Stimulated activated CD8-positive, alpha-beta memory T cell treated with anti-CD3 and anti-CD28 coated beads, Interleukin-7, amount 100 ng/mL, for 24 hours (primary cell): Measurements from ENCODE around the gene USF2.
"Not testable (repeated sequence)": the region's sequence is repeated elsewhere in the genome, so short reads cannot be mapped to it uniquely, and the experiment has no call there.

Experiments used
- DNase-seq: peaks from one replicate; pipeline ENCODE4 v3.0.0-alpha.2; 2020; ENCODE audit warnings: low read depth

USF2 gene

DNA sequence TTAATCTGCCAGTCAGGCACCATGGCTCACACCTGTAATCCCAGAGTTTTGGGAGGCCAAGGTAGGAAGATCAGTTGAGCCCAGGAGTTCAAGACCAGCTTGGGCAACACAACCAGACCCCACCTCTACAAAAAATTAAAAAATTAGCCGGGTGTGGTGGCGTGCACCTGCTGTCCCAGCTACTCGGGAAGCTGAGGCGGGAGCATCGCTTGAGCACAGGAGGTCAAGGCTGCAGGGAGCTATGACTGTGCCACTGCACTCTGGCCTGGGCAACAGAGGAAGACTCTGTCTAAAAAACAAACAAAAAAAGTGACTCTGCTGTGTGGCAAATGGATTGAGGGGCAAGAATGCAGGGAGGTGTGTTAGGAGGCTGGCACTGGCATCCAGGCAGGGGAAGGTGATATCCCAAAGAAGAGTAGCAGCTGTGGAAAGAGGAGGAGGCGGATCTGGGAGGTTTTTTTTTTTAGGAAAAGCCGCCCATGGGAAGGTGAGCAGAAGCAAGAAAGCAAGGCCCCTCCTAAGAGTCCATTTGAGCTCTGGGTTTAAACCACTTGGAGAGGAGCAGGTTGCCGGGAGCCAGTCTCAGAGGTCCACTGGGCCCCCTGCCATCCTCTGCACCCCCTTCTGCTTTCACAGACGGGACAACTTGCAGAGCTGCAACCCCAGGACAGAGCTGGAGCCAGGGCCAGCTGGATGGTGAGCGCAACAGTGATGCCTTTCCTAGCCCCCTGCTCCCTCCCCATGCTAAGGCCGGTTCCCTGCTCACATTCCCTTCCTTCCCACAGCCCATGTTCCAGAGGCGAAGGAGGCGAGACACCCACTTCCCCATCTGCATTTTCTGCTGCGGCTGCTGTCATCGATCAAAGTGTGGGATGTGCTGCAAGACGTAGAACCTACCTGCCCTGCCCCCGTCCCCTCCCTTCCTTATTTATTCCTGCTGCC, 15.7 kb downstream of the USF2 start:
- DNase-seq: no peak

DNA sequence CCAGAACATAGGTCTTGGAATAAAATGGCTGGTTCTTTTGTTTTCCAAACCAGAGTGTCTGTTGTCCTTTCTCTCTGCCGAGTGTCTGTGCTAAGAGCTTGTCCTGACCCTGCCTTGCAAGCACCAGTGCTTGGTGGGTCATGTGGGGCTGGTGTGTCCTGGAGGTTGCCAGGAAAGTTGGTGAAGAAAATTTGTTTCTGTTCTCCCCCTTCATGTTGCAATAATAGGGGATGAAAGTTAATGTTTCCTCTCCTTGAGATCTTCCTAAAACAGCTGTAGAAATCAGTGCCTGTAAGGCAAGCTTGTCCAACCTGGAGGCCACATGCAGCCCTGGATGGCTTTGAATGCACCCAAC, 16.3 kb downstream of the USF2 start:
- DNase-seq: no peak

DNA sequence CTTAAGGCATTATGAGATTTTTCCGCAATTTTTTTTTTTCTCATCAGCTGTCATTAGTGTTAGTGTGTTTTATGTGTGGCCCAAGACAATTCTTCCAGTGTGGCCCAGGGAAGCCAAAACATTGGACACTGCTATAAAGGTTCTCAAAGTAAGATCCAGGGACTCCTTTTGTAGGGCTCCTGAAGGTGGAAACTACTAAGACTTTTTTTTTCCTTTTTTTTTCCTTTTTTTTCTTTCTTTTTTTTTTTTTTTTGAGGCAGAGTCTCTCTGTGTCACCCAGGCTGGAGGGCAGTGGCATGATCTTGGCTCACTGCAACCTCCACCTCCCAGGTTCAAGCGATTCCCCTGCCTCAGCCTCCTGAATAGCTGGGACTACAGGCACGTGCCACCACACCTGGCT, 16.7 kb downstream of the USF2 start:
- DNase-seq: not testable (repeated sequence)

DNA sequence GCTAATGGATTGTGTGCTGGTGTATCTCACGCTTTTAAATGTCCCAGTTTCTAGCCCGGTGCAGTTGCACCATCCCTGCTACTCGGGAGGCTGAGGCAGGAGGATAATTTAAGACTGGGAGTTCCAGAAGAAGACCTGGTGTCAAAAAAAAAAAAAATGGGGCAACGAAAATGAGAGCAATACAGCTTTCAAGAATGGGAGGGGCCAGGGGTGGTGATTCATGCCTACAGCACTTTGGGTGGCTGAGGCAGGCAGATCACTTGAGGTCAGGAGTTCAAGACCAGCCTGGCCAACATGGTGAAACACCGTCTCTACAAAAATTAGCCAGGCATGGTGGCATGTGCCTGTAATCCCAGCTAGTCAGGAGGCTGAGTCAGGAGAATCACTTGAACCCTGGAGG, 17.3 kb downstream of the USF2 start:
- DNase-seq: not testable (repeated sequence)

DNA sequence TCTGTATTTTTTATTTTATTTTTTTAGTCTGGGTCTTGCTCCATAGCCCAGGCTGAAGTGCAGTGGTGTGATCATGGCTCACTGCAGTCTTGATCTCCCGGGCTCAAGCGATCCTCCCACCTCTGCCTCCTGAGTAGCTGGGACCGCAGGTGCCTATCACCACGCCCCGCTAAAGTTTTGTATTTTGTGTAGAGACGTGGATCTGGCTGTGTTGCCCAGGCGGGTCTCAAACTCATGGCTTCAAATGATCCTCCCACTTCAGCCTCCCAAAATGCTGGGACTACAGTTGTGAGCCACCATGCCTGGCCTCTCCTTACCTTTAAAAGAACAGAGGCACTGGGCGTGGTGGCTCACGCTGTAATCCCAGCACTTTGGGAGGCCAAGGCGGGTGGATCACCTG, 19.0 kb downstream of the USF2 start:
- no peak for DNase-seq

DNA sequence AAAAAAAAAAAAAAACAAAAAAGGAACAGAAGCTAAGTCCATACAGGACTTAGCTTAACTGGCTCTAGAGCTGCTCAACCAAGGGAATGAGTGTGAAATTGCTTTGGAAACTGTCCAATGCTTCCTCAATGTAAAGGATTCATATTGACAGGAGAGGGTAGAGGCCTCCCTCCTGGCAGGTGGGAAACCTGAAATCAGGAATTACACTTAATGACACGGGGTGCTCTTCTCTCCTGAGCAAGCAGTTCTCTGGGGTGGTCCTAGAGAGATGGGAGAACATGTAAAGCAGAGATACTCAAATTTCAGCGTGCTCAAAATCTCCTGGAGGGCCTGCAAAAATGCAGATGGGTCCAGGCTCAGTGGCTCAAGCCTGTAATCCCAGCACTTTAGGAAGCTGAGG, 19.6 kb downstream of the USF2 start:
- DNase-seq: no peak

DNA sequence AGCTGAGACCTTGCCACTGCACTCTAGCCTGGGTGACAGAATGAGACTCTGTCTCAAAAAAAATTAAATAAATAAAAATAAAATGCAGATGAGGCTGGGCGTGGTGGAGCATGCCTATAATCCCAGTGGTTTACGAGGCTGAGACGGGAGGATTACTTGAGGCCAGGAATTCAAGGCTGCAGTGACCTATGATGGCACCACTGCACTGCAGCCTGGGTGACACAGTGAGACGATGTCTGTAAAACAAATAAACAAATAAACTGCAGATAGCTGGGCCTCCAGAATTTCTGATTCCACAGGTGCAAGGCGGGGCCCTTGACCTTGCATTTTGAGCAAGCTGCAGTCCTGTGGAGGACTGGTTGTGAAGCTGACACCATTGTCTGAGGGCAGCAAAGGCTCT, 20.1 kb downstream of the USF2 start:
- DNase-seq: no peak

DNA sequence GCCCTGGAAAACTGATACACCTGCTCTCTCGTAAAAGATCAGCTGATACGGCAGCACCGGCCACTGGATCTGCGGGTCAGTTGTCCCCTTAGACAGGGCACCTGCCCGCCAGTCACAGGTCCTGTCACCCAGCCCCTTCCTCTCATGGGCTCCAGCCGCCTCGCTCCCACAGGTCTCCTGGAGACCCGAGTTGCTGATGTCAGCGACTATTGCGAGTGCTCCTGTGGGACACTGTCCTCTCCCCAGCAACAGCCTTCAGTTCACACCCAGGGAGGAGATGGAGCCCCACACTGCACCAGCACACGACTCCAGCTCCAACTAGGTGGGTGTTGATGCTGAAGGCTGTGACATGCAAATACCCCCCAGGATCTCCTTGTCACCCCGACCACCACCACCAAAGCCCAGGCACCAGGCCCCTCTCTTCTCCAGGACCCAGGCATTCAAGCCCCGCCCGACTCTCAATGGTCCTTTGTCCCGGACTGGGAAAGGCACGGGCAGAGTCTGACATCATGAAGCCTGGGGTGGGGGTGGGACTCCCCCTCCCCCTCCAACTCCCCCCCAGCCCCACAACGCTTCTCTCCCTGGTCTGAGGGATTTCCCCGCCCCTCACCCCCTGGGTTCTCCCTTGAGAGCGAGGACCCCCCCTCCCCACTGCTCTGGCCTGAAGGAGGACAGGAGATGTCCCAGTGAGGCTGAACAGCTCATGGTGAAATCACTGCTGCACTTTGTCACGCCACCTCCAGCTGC, 21.8 kb downstream of the USF2 start:
- no peak for DNase-seq

DNA sequence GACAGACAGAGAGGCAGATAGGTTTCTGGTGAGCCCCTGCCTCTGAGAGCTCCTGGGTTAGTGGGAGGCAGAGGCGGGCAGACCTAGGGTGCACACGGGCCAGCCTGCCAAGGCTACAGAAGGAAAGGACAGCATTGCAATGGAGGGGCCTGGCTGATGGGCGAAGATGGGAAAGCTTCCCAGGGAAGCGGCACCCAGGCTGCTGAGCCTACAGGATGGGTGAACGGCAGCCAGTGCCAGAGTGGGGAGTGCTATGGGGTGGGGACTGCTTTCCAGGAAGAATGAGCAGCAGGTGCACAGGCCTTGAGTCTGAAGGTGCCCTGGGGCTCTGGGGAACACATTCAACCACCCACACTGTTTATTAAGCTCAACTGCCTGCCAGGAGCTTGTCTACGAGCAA, 22.5 kb downstream of the USF2 start:
- no peak for DNase-seq

DNA sequence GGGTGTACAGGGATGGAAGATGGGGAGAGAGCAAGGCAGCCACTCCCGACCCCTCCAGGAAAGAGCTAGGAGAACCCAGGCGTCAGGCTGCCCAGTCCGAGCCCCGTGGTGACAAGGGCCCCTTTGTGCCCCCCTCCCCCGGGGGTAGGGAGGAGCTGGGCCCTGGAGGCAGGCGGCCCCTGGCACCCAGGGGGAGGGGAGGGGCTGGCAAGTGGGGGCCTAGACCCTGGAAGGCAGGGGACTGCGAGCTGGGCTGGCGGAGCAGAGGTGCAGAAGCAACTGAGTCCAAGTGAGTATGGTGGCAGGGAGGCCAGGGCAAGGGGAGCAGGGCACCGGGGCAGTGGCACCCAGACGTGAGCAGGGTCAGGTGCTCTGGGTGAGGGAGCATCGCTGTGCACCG, 23.2 kb downstream of the USF2 start, which contains the start of gene MAG:
MAG (plus strand) TSS at position 246 of the 400 bp plus-strand sequence. CDS start 3,248 bp downstream, outside the sequence.
- DNase-seq: no peak

DNA sequence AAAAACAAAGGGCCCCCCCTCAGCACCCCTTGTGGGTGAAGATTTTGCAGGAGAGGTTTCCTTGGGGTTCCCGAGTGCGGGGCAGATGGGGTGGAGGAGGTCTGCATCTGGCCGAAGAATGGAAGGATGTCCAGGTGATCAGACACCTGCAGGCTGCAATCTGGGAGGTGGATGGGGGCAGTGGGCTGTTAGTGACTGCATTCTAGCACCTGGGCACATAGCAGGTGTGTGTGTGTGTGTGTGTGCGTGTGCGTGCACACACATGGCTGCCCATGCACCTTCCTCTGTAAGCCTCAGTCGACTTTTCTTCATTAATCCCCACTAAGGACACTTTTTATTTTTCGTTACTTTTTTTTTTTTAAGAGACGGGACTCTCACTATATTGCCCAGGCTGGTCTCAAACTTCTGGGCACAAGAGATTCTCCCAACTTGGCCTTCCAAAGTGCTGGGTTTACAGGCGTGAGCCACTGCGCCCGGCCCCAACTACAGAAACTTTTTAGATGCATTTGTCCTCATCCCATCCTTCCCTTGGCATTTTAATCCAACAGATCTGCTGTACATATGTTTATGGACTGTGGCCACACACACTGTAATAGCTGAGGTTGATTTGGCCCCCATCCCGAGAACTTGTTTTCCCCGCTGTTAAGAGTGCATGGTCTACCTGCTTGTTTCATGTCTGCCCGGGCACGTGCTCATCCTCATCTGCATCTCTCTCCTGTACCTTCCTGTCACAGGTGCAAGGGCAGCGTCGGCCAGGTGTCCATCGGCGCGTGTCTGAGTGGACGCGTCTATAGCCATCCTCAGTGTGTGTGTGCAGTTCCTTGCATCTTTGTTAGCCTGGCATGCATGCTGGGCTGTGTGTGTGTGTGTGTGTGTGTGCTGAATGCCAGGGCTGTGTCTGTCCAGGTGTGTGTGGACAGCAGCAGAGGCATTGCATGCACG, 23.9 kb downstream of the USF2 start:
- no peak for DNase-seq

DNA sequence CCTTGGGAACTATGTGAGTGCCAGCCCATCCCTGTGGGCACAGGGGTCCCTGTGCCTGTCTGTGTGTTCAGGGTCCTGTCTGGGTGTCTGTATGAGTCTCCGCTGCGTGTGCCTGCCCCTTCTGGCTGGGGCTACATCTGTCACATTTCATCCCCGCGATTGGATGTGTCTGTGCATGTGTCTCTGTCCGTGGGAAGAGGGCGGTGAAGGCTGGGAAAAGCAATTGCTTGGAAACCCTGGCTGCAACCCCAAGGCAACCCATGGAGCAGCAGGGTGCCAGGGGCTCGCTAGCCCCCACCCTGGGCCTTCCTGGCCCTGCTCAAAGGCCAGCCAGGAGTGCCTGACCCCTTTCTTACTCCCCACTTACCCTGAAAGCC, 24.6 kb downstream of the USF2 start:
- no peak for DNase-seq

DNA sequence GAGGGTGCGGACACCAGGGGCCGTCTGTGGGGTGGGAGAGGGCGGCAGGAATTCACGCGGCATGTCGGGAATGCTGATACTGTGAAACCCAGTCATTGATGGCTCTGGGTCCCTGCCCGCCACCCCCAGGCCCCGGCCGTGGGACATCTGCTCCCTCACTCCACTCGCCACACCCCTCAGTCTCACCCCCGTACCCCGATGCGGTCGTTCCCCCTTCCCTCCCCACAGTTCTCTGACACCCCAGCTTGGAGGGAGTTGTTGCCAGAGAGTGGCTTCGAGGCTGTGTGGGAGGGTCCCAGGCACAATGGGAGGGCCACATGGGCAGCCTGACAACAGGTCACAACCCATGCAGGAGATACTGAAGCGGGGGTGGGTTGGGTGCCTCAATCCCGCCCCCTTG, 25.0 kb downstream of the USF2 start:
- no peak for DNase-seq

DNA sequence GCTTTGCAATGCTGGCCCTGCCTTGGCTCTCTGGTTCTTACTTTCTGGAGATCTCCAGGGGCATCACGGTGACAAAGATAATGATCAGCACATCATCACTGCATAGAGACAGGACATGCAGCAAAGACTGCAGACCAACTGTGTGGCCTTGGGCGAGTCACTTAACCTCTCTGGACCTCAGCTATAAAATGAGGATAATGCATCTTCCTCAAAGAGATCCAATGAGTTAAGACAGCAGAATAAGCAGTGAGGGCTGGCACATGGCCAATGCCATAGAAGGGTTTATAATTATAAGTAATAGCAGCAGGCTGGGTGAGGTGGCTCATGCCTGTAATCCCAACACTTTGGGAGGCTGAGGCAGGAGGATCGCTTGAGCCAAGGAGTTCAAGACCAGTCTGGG, 25.6 kb downstream of the USF2 start:
- DNase-seq: no peak

DNA sequence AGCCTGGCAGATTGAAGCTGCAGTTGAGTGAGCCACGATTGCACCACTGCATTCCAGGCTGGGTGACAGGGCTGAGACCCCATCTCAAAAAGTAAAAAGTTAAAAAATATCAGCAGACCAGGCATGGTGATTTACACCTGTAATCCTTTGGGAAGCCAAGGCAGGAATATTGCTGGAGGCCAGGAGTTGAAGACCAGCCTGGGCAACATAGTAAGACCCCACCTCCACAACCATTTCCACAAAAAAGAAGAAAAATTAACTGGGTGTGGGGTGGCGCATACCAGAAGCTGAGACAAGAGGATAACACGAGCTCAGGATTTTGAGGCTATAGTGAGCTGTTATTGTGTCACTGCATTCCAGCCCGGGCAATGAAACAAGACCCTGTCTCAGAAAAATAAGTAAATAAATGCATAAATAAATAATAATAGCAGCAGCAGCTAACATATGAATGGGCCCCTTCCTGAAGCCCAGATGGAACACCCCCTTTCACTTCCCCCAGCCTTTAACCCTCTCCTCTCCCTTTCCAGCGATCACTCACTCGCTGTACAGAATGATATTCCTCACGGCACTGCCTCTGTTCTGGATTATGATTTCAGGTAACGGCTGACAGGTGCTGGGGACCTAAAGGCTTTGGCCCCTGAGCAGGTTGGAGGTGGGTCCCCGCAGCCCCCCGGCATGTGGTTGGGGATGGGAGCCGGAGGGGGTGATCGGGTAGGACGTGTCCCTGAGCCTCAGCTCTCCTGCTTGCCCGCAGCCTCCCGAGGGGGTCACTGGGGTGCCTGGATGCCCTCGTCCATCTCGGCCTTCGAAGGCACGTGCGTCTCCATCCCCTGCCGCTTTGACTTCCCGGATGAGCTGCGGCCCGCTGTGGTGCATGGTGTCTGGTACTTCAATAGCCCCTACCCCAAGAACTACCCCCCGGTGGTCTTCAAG, 26.4 kb downstream of the USF2 start:
- DNase-seq: no peak

DNA sequence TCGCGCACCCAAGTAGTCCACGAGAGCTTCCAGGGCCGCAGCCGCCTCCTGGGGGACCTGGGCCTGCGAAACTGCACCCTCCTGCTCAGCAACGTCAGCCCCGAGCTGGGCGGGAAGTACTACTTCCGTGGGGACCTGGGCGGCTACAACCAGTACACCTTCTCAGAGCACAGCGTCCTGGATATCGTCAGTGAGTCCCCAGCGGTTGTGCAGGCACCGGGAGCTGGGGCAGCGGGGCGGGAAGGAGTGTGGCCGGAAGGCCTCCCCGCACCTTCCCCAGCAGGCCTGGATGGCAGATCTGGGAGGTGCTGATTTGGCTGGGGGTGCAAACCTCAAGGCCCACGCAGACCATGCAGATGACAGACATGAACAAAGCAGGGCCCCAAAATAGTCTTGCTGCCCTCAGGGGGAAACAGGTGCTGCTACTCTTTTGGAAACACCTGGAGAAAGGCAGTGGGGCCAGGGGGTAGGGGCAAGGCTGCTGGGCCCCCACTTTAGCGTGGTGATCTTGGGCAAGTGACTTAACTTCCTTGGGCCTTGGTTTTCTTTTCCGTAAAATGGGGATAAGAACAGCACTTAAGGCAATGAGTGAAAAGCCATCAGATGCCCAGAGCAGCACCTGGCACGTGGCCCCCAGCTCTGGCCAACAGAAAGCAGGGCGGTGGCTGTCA, 27.2 kb downstream of the USF2 start:
- DNase-seq: no peak

DNA sequence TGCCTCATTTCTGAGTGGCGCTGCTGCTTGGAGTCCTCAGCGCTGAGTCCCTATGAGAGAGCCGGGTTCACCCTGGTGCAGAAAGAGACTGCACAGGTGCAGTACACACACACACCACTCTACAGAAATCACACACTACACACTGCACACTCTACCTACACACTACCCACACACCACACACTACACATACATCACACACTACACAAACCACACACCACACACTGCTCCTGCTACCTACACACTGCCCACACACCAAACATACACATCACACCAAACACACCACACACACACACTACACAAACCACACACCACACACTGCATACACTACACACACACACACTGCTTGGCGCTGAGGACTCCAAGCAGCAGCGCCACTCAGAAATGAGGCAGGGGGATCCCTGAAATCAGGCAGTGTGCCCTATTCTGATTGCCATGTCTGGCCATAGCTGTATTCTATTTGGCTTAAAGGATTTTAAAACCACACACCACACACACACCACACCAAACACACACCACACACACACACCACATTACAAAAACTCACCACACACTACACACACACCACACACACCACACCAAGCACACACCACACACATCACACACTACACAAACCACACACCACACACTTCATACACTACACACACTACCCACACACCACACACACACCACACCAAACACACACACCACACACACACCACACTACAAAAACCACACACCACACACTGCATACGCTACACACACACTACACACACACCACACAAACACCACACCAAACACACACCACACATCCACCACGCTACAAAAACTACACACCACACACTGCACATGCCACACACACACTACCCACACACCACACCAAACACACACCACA, 28.1 kb downstream of the USF2 start:
- no peak for DNase-seq

DNA sequence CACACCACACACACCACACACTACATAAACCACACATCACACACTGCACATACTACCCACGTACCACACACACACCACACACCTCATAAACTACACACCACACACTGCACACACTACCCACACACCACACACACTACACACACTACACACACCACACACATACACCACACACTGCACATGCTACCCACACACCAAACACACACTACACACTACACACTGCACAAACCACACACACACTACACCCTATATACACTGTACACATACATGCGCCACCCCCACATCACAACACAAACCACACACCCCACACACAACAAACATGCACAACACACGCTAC, 28.7 kb downstream of the USF2 start:
- no peak for DNase-seq

DNA sequence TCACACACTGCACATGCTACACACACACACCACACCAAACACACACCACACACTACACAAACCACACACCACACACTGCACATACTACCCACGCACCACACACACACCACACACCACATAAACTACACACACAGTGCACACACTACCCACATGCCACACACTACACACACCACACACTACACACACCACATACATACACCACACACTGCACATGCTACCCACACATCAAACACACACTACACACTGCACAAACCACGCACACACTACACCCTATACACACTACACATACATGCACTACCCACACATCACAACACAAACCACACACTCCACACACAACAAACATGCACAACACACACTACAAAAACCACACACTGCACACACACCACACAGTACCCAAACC, 29.2 kb downstream of the USF2 start:
- DNase-seq: no peak

DNA sequence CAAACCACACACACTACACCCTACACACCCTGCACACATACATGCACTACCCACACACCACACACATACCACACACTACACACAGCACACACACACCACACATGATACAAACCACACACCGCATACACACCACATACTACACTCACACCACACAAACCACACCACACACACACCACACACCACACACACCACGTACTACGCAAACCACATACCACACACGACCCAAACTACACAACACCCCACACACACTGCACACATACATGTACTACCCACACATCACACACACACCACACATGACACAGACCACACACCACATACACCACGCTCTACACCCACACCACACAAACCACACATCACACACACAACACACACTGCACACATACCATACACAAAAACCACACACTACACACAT, 29.8 kb downstream of the USF2 start:
- DNase-seq: no peak
